Smooth muscle cell (in vitro differentiated cells): ENCODE measurements around the gene GP9. TPM values are rescaled to one million over a fixed set of nuclear protein-coding genes. Genes with fewer than 3 reads are reported as not detected.

Source experiments
- DNase-seq: peaks from one replicate; lab custom pipeline; 2025; ENCODE audit not compliant: unreplicated experiment; lab: John Stamatoyannopoulos, UW
- H2AFZ ChIP-seq: fragments of 200-600 bp; sonication (generic); 2 replicates; pipeline ENCODE4 v1.6.0; 2016; ENCODE audit warnings: antibody characterized with exemption, low read depth, mild to moderate bottlenecking
- H3F3A ChIP-seq: fragments of 200-600 bp; sonication (generic); 2 replicates; pipeline ENCODE4 v1.6.0; 2017; ENCODE audit warnings: antibody characterized with exemption, low read depth
- H3K27ac ChIP-seq: fragments of 200-600 bp; sonication (generic); 2 replicates; pipeline ENCODE4 v1.5.1; 2016; ENCODE audit warnings: low read depth, mild to moderate bottlenecking
- H3K27me3 ChIP-seq: fragments of 200-600 bp; sonication (generic); 2 replicates; pipeline ENCODE4 v1.6.1; 2016; ENCODE audit warnings: low read depth, mild to moderate bottlenecking
- H3K36me3 ChIP-seq: fragments of 200-600 bp; sonication (generic); 2 replicates; pipeline ENCODE4 v1.5.1; 2016; ENCODE audit warnings: low read depth
- H3K4me1 ChIP-seq: fragments of 200-600 bp; sonication (generic); 2 replicates; pipeline ENCODE4 v1.5.1; 2016; ENCODE audit warnings: low read depth
- H3K4me2 ChIP-seq: fragments of 200-600 bp; sonication (generic); 2 replicates; pipeline ENCODE4 v1.6.0; 2016; ENCODE audit warnings: mild to moderate bottlenecking
- H3K4me3 ChIP-seq: fragments of 200-600 bp; sonication (generic); 2 replicates; pipeline ENCODE4 v1.5.1; 2016; ENCODE audit warnings: mild to moderate bottlenecking
- H3K79me2 ChIP-seq: fragments of 200-600 bp; sonication (generic); 2 replicates; pipeline ENCODE4 v1.6.0; 2016; ENCODE audit warnings: low read depth, mild to moderate bottlenecking
- H3K9ac ChIP-seq: fragments of 200-600 bp; sonication (generic); 2 replicates; pipeline ENCODE4 v1.6.0; 2016; ENCODE audit warnings: low read depth
- H3K9me3 ChIP-seq: fragments of 200-600 bp; sonication (generic); replicated peaks from 2 replicates; pipeline ENCODE4 v1.5.1; 2016; ENCODE audit warnings: low read depth
- H4K20me1 ChIP-seq: fragments of 200-600 bp; sonication (generic); 2 replicates; pipeline ENCODE4 v1.6.0; 2016; ENCODE audit warnings: low read depth
- CTCF ChIP-seq: fragments of 200-600 bp; sonication (generic); IDR thresholded peaks from 2 replicates; pipeline ENCODE4 v1.5.1; 2017; ENCODE audit warnings: borderline replicate concordance, mild to moderate bottlenecking, antibody characterized with exemption; ENCODE audit not compliant: insufficient read depth, poor library complexity, severe bottlenecking
- WGBS: methylation state at CpG from one replicate; pipeline ENCODE4 v1.1.7; 2016; ENCODE audit warnings: low lambda C conversion rate; 5-methylcytosine and 5-hydroxymethylcytosine counted together
- polyA plus RNA-seq: library from polyadenylated mRNA; unstranded; fragments of >200 nt; fragmentation: Nextera tagmentation; extraction: Ambion mirVana; gene quantifications from 2 replicates; pipeline ENCODE4 v1.2.1, GENCODE V29; 2016
- total RNA-seq: library from RNA; depleted of rRNA; stranded (reverse); fragments of >200 nt; gene quantifications from 2 replicates; pipeline ENCODE4 v1.2.3, GENCODE V29; 2014

Gene GP9
- total and polyA plus RNA-seq, 2 experiments from 2014 or later = not detected

GRCh38 chr3:129039271-129040038 lies 21.1 kb upstream of the GP9 start:
- no peak for TF ChIP-seq CTCF
- no peak overlapping the region for H3K4me3 ChIP-seq
- no peaks in the 10 kb centered on the region for H4K20me1 ChIP-seq
- H3K27ac ChIP-seq = no peak overlapping the region
- H3K4me2 ChIP-seq = no peak overlapping the region
- 86% methylated on average over 14 of the region's 14 CpGs for WGBS
- H3K9ac ChIP-seq = no peak overlapping the region
- DNase-seq = no peak
- no peaks in the 10 kb centered on the region for H3K9me3 ChIP-seq
- H3K79me2 ChIP-seq = no peaks in the 10 kb centered on the region
- H3K36me3 ChIP-seq = no peaks in the 10 kb centered on the region
- H3K4me1 ChIP-seq = no peaks in the 10 kb centered on the region
- H2AFZ ChIP-seq = no peak overlapping the region
- H3F3A ChIP-seq = no peaks in the 10 kb centered on the region
- no peaks in the 10 kb centered on the region for H3K27me3 ChIP-seq

GRCh38 chr3:129040039-129040336 lies 20.6 kb upstream of the GP9 start:
- Histone ChIP-seq H2AFZ (no peak overlapping the region), H3K79me2 (no peaks in the 10 kb centered on the region), H3K4me3 (no peak overlapping the region), H3K27ac (no peak overlapping the region), H3K4me1 (no peaks in the 10 kb centered on the region), H3F3A (no peaks in the 10 kb centered on the region), H3K4me2 (no peak overlapping the region), H4K20me1 (no peaks in the 10 kb centered on the region), H3K36me3 (no peaks in the 10 kb centered on the region), H3K9me3 (no peaks in the 10 kb centered on the region), H3K9ac (no peak overlapping the region), H3K27me3 (no peaks in the 10 kb centered on the region)
- TF ChIP-seq CTCF = no peak
- DNase-seq = no peak
- 83% methylated on average over 3 of the region's 3 CpGs for WGBS

- no peak overlapping the region for H3K4me3 ChIP-seq
- no peak overlapping the region for H2AFZ ChIP-seq
- H3K36me3 ChIP-seq = no peaks in the 10 kb centered on the region
- no peaks in the 10 kb centered on the region for H3K9me3 ChIP-seq
- no peak overlapping the region for H3K4me2 ChIP-seq
- H3K9ac ChIP-seq = no peak overlapping the region
- H3K27ac ChIP-seq = no peak overlapping the region
- H4K20me1 ChIP-seq = no peaks in the 10 kb centered on the region
- DNase-seq = no peak
- H3F3A ChIP-seq = no peaks in the 10 kb centered on the region
- no peaks in the 10 kb centered on the region for H3K27me3 ChIP-seq
- 89% methylated on average over 15 of the region's 15 CpGs for WGBS
- H3K79me2 ChIP-seq = no peaks in the 10 kb centered on the region
- no peak for TF ChIP-seq CTCF
- H3K4me1 ChIP-seq = no peaks in the 10 kb centered on the region
Observed at GRCh38 chr3:129040579-129041300, 19.8 kb upstream of the GP9 start.
